ENCODE data around the gene EXOC2.

DNA sequence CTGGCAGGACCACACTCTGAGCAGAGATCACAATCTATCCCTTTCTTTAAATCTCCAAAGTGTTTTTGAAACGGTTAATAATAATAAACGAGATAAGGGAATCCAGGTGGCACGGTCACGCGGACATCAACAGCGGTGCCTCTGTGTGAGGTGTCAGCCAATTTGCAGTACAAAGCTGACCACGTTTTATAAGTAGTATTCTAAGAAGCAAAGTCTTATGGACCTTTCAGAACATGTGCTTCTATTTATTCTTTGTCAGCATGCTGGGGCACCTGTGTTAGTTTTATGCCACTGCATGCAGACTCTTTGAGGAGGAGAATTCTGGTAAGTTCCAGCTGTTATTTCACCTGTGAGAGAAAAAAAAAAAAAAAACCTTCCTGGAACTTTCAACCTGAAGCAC is 39.0 kb upstream of the EXOC2 start:
- TF ChIP-seq, protein P1, sequence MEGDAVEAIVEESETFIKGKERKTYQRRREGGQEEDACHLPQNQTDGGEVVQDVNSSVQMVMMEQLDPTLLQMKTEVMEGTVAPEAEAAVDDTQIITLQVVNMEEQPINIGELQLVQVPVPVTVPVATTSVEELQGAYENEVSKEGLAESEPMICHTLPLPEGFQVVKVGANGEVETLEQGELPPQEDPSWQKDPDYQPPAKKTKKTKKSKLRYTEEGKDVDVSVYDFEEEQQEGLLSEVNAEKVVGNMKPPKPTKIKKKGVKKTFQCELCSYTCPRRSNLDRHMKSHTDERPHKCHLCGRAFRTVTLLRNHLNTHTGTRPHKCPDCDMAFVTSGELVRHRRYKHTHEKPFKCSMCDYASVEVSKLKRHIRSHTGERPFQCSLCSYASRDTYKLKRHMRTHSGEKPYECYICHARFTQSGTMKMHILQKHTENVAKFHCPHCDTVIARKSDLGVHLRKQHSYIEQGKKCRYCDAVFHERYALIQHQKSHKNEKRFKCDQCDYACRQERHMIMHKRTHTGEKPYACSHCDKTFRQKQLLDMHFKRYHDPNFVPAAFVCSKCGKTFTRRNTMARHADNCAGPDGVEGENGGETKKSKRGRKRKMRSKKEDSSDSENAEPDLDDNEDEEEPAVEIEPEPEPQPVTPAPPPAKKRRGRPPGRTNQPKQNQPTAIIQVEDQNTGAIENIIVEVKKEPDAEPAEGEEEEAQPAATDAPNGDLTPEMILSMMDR (IDR thresholded peaks at IDR 0.05) = no peak
- no peak for TF ChIP-seq POLR2AphosphoS5 (IDR thresholded peaks at IDR 0.05)
- TF ChIP-seq POLR2A (IDR thresholded peaks at IDR 0.05; ENCODE audit: low read depth) = no peak
- no peak for TF ChIP-seq EP300 (IDR thresholded peaks at IDR 0.05)

All from esophagus muscularis mucosa (tissue), 4 donors.